Measurements from ENCODE around the gene GABBR2. TPM values are rescaled to one million over a fixed set of nuclear protein-coding genes. Genes with fewer than 3 reads are reported as not detected.

The GABBR2 gene
- total and polyA plus RNA-seq, 9 of the 15 experiments (the other 6 are each of a cell fraction or from before 2014, with no cell fraction given): 0.15 to 1.9 (median 0.32) TPM

- TF ChIP-seq MNT (conservative IDR thresholded peaks at IDR 0.05): no peak
- TF ChIP-seq ZNF589 (CRISPR knock-in tag; IDR thresholded peaks at IDR 0.05; ENCODE audit: low read depth): no peak
- no peak for TF ChIP-seq ARID3B (CRISPR knock-in tag; IDR thresholded peaks at IDR 0.05; ENCODE audit: borderline replicate concordance)
- no peak for TF ChIP-seq ZNF764 (CRISPR knock-in tag; IDR thresholded peaks at IDR 0.05; ENCODE audit: low read depth)
- no peak for TF ChIP-seq CGGBP1 (CRISPR knock-in tag; IDR thresholded peaks at IDR 0.05)
- no peak for TF ChIP-seq SAFB (IDR thresholded peaks at IDR 0.05; ENCODE audit: borderline replicate concordance, low read depth, low read length)
- no peak for TF ChIP-seq ZNF124 (CRISPR knock-in tag; IDR thresholded peaks at IDR 0.05)
- no peak for TF ChIP-seq ASH1L (IDR thresholded peaks at IDR 0.05; ENCODE audit: borderline replicate concordance, low read depth, partially characterized antibody)
- TF ChIP-seq HNRNPUL1 (IDR thresholded peaks at IDR 0.05; ENCODE audit: low read length): no peak
These were observed 213.9 kb downstream of the GABBR2 start (continued) for GRCh38 chr9:98494852-98495251.

Data from K562 (cell line).